Measurements from ENCODE around the gene ST3GAL4. TPM values are rescaled to one million over a fixed set of nuclear protein-coding genes. Genes with fewer than 3 reads are reported as not detected.

ST3GAL4 gene
- total RNA-seq, 1 experiment from 2014 or later: 13.6 TPM

GRCh38 chr11:126339073-126339862 lies 16.2 kb upstream of the ST3GAL4 start:
- peaks cover 18 to 20% of the 10 kb centered on the region in 2 experiments for H3K4me1 Mint-ChIP-seq
- peak overlapping the region; percentile 14 to 47 (median 39); a peak in 4 of 7 replicates for H3K27ac Mint-ChIP-seq

More at GRCh38 chr11:126339073-126339862, 16.2 kb upstream of the ST3GAL4 start:
- Histone ChIP-seq H3K23ac (ENCODE audit: insufficient read length, low read depth, low read length) (no peak overlapping the region), H3K14ac (ENCODE audit: insufficient read depth, low read length) (0 out of 2 replicates have a peak overlapping the region, but pooled peaks have one; percentile 28), H2BK5ac (ENCODE audit: insufficient read length, low read length) (no peak overlapping the region), H3K4ac (ENCODE audit: low read depth, low read length) (no peak overlapping the region), H3K9me3 (ENCODE audit: control insufficient read depth, low read depth, low read length) (no peaks in the 10 kb centered on the region), H3K18ac (ENCODE audit: insufficient read length, low read depth, low read length) (no peak overlapping the region), H4K5ac (ENCODE audit: insufficient read length, low read depth, low read length) (no peak overlapping the region), H4K20me1 (ENCODE audit: control insufficient read depth, insufficient read depth, insufficient read length) (peaks cover 3% of the 10 kb centered on the region), H3K4me1 (ENCODE audit: insufficient read depth, low read length) (no peaks in the 10 kb centered on the region; the same call in 1 of the 2 replicates), H2BK20ac (ENCODE audit: low read depth, low read length, poor library complexity, severe bottlenecking) (no peak overlapping the region), H3K27me3 (ENCODE audit: insufficient read depth, low read length) (no peaks in the 10 kb centered on the region), H3K9ac (ENCODE audit: extremely low read depth, insufficient read length, low read length) (no peak overlapping the region), H3T11ph (ENCODE audit: low read length) (no peak overlapping the region), H3K23me2 (ENCODE audit: insufficient read length, low read depth, low read length, poor library complexity, severe bottlenecking) (no peaks in the 10 kb centered on the region), H3K56ac (ENCODE audit: insufficient read length, low read depth, low read length) (no peak overlapping the region), H2BK12ac (ENCODE audit: insufficient read length, low read depth, low read length) (no peak overlapping the region), H4K91ac (ENCODE audit: insufficient read length, low read depth, low read length) (no peak overlapping the region), H2AFZ (ENCODE audit: low read length) (no peak overlapping the region), H2BK15ac (ENCODE audit: low read depth, low read length) (no peak overlapping the region), H2AK5ac (ENCODE audit: insufficient read length, low read length) (no peak overlapping the region), H4K8ac (replicated peaks; ENCODE audit: insufficient read length, low read depth, low read length) (no peak overlapping the region), H2BK120ac (ENCODE audit: low read depth, low read length, poor library complexity, severe bottlenecking) (no peak overlapping the region), H3K27ac (ENCODE audit: insufficient read length, low read depth, low read length) (no peak overlapping the region), H3K79me2 (ENCODE audit: insufficient read depth, low read length) (no peaks in the 10 kb centered on the region), H3K4me2 (ENCODE audit: insufficient read depth, insufficient read length, low read length) (no peak overlapping the region), H3K79me1 (ENCODE audit: insufficient read depth, low read depth, low read length, poor library complexity, severe bottlenecking) (no peaks in the 10 kb centered on the region)
- no peak for TF ChIP-seq CTCF (conservative IDR thresholded peaks at IDR 0.05)
- Mint-ChIP-seq H3K27me3 (ENCODE audit: low read depth) (no peaks in the 10 kb centered on the region), H3K4me3 (no peak overlapping the region), H3K9me3 (no peaks in the 10 kb centered on the region), H3K36me3 (ENCODE audit: insufficient read depth in 1 of 3, low read depth in 3 of 3) (peaks cover 17 to 57% (median 46%) of the 10 kb centered on the region in 3 experiments; a peak in 6 of 7 replicates)
- no peak for DNase-seq
- no CpG with 5 or more reads among the region's 15 CpGs for WGBS (ENCODE audit: extremely low coverage, insufficient read length, low lambda C conversion rate)

Measured in H9 (cell line).